ENCODE measurements around the gene KCTD15.
"Not testable (repeated sequence)": the region's sequence is repeated elsewhere in the genome, so short reads cannot be mapped to it uniquely, and the experiment has no call there.

Gene KCTD15

GRCh38 chr19:33814181-33815165 lies 17.8 kb downstream of the KCTD15 start:
- DNase-seq (ENCODE audit: low read depth in 2 of 2): no peak

GRCh38 chr19:33815380-33816340 lies 19.0 kb downstream of the KCTD15 start:
- DNase-seq (ENCODE audit: low read depth in 2 of 2): no peak

GRCh38 chr19:33818411-33818810 lies 21.7 kb downstream of the KCTD15 start:
- no peak for DNase-seq (ENCODE audit: low read depth in 2 of 2)

GRCh38 chr19:33819078-33819477 lies 22.4 kb downstream of the KCTD15 start:
- DNase-seq (ENCODE audit: low read depth in 2 of 2): not testable (repeated sequence)

- DNase-seq (ENCODE audit: low read depth in 2 of 2): no peak
Measured at GRCh38 chr19:33819506-33819879, 22.8 kb downstream of the KCTD15 start.

- DNase-seq (ENCODE audit: low read depth in 2 of 2): peak; percentile 46 to 47
Measured at GRCh38 chr19:33819880-33820781, 23.5 kb downstream of the KCTD15 start.

- DNase-seq (ENCODE audit: low read depth in 2 of 2): no peak
Measured at GRCh38 chr19:33821871-33822270, 25.2 kb downstream of the KCTD15 start.

- no peak for DNase-seq (ENCODE audit: low read depth in 2 of 2)
Measured at GRCh38 chr19:33823341-33823740, 26.7 kb downstream of the KCTD15 start.

- no peak for DNase-seq (ENCODE audit: low read depth in 2 of 2)
Measured at GRCh38 chr19:33825556-33825955, 28.9 kb downstream of the KCTD15 start.

GRCh38 chr19:33826521-33826920 lies 29.9 kb downstream of the KCTD15 start:
- no peak for DNase-seq (ENCODE audit: low read depth in 2 of 2)

- DNase-seq (ENCODE audit: low read depth in 2 of 2): no peak
Measured at GRCh38 chr19:33828266-33829075, 31.8 kb downstream of the KCTD15 start.

GRCh38 chr19:33830264-33830663 lies 33.6 kb downstream of the KCTD15 start:
- no peak for DNase-seq (ENCODE audit: low read depth in 2 of 2)

GRCh38 chr19:33831825-33832224 lies 35.2 kb downstream of the KCTD15 start:
- DNase-seq (ENCODE audit: low read depth in 2 of 2): no peak

GRCh38 chr19:33832633-33833032 lies 36.0 kb downstream of the KCTD15 start:
- DNase-seq (ENCODE audit: low read depth in 2 of 2): no peak

GRCh38 chr19:33840382-33840781 lies 43.7 kb downstream of the KCTD15 start:
- no peak for DNase-seq (ENCODE audit: low read depth in 2 of 2)

GRCh38 chr19:33840783-33841182 lies 44.1 kb downstream of the KCTD15 start:
- no peak for DNase-seq (ENCODE audit: low read depth in 2 of 2)

- no peak for DNase-seq (ENCODE audit: low read depth in 2 of 2)
Measured at GRCh38 chr19:33841685-33842084, 45.0 kb downstream of the KCTD15 start.

GRCh38 chr19:33844478-33844877 lies 47.8 kb downstream of the KCTD15 start:
- no peak for DNase-seq (ENCODE audit: low read depth in 2 of 2)

- DNase-seq (ENCODE audit: low read depth in 2 of 2): no peak
Measured at GRCh38 chr19:33845498-33845897, 48.8 kb downstream of the KCTD15 start.

- DNase-seq (ENCODE audit: low read depth in 2 of 2): no peak
Measured at GRCh38 chr19:33849551-33850147, 53.0 kb downstream of the KCTD15 start.

Measured in stimulated activated CD4-positive, alpha-beta T cell treated with anti-CD3 and anti-CD28 coated beads, Interleukin-15, amount 100 ng/mL, for 48 hours (primary cell).